NOMO-1 treated with dmso at 0.1 percent for 144 hours (cell line): ENCODE results near the gene SNCAIP.
A peak's percentile ranks its signal among the peaks of the same experiment; 100 is the strongest.
"Not testable (repeated sequence)": the region's sequence is repeated elsewhere in the genome, so short reads cannot be mapped to it uniquely, and the experiment has no call there.

Experiments
- DNase-seq: peaks from one replicate; lab custom pipeline; 2025; ENCODE audit not compliant: unreplicated experiment; lab: John Stamatoyannopoulos, UW

SNCAIP gene

GRCh38 chr5:122314036-122314435, 2.0 kb downstream of the SNCAIP start:
- no peak for DNase-seq

- DNase-seq: no peak
Observed at GRCh38 chr5:122315521-122315920, 3.5 kb downstream of the SNCAIP start.

GRCh38 chr5:122316656-122317055, 4.6 kb downstream of the SNCAIP start:
- DNase-seq: no peak

- no peak for DNase-seq
Observed at GRCh38 chr5:122319897-122320296, 7.9 kb downstream of the SNCAIP start.

GRCh38 chr5:122321921-122322320, 9.9 kb downstream of the SNCAIP start:
- no peak for DNase-seq

- no peak for DNase-seq
Observed at GRCh38 chr5:122322801-122323548, 10.9 kb downstream of the SNCAIP start.

GRCh38 chr5:122323738-122324137, 11.7 kb downstream of the SNCAIP start:
- no peak for DNase-seq

GRCh38 chr5:122327110-122327509, 15.1 kb downstream of the SNCAIP start:
- DNase-seq: no peak

- DNase-seq: no peak
Observed at GRCh38 chr5:122330881-122331280, 18.8 kb downstream of the SNCAIP start.

- peak; percentile 16 for DNase-seq
Observed at GRCh38 chr5:122332599-122333555, 20.8 kb downstream of the SNCAIP start.

- DNase-seq: no peak
Observed at GRCh38 chr5:122333564-122333963, 21.5 kb downstream of the SNCAIP start.

- no peak for DNase-seq
Observed at GRCh38 chr5:122339591-122339990, 27.6 kb downstream of the SNCAIP start.

GRCh38 chr5:122341087-122341486, 29.1 kb downstream of the SNCAIP start:
- no peak for DNase-seq

- no peak for DNase-seq
Observed at GRCh38 chr5:122342256-122342655, 30.2 kb downstream of the SNCAIP start.

GRCh38 chr5:122346897-122347581, 35.0 kb downstream of the SNCAIP start:
- no peak for DNase-seq

GRCh38 chr5:122350496-122350895, 38.5 kb downstream of the SNCAIP start:
- DNase-seq: no peak

GRCh38 chr5:122351416-122352157, 39.5 kb downstream of the SNCAIP start:
- no peak for DNase-seq

GRCh38 chr5:122352331-122352730, 40.3 kb downstream of the SNCAIP start:
- no peak for DNase-seq

- DNase-seq: not testable (repeated sequence)
Observed at GRCh38 chr5:122353361-122353760, 41.3 kb downstream of the SNCAIP start.

GRCh38 chr5:122354293-122354692, 42.3 kb downstream of the SNCAIP start:
- no peak for DNase-seq

GRCh38 chr5:122355324-122355723, 43.3 kb downstream of the SNCAIP start:
- DNase-seq: no peak
